Thymus (tissue), 11 donors: ENCODE data around the gene TRIM47. TPM values are rescaled to one million over a fixed set of nuclear protein-coding genes. Genes with fewer than 3 reads are reported as not detected.

Experiments
- DNase-seq, 9 donors: peaks; one replicate each; pipeline ENCODE4 v3.0.0-alpha.2; 2013; ENCODE audit warnings: low spot score in 9 of 9, low read depth in 6 of 9, missing footprints in 1 of 9
- H3K27ac ChIP-seq, 2 donors: one replicate each; pipeline ENCODE4 v1.5.1; 2013; ENCODE audit warnings: control low read depth in 1 of 2, low read depth in 1 of 2, low read length in 1 of 2, mild to moderate bottlenecking in 1 of 2, moderate library complexity in 1 of 2
- H3K27me3 ChIP-seq, 2 donors: one replicate each; pipeline ENCODE4 v1.5.1; 2013; ENCODE audit warnings: low read length in 1 of 2; ENCODE audit not compliant: control insufficient read depth in 2 of 2, insufficient read depth in 1 of 2
- H3K36me3 ChIP-seq, 2 donors: one replicate each; pipeline ENCODE4 v1.5.1; 2013; ENCODE audit warnings: low read length in 1 of 2, mild to moderate bottlenecking in 1 of 2, moderate library complexity in 1 of 2; ENCODE audit not compliant: control insufficient read depth in 2 of 2, insufficient read depth in 2 of 2
- H3K4me1 ChIP-seq, 2 donors: one replicate each; pipeline ENCODE4 v1.5.1; 2013; ENCODE audit warnings: low read length in 2 of 2; ENCODE audit not compliant: control insufficient read depth in 2 of 2, insufficient read depth in 2 of 2
- H3K4me3 ChIP-seq, 2 donors: one replicate each; pipeline ENCODE4 v1.5.1; 2013; ENCODE audit warnings: low read length in 2 of 2, control low read depth in 1 of 2, mild to moderate bottlenecking in 1 of 2
- H3K9me3 ChIP-seq, 2 donors: one replicate each; pipeline ENCODE4 v1.5.1; 2013; ENCODE audit warnings: low read length in 1 of 2, mild to moderate bottlenecking in 1 of 2; ENCODE audit not compliant: control insufficient read depth in 2 of 2, insufficient read depth in 1 of 2
- WGBS: extraction: QIAGEN DNeasy Blood & Tissue Kit; methylation state at CpG from one replicate; pipeline ENCODE4 v1.1.7; 2013; 5-methylcytosine and 5-hydroxymethylcytosine counted together
- polyA plus RNA-seq: library from polyadenylated mRNA; stranded (reverse); fragments of 200-250 nt; gene quantifications from one replicate; pipeline ENCODE4 v1.2.3, GENCODE V29; 2013
- total RNA-seq: library from RNA; stranded (reverse); fragments of 120-200 nt; gene quantifications from one replicate; pipeline ENCODE4 v1.2.4, GENCODE V29; 2013
- donor health status: healthy.

The TRIM47 gene
- total and polyA plus RNA-seq, 2 donors = 12.6 to 22.8 TPM

GRCh38 chr17:75840799-75841164 lies 37.6 kb downstream of the TRIM47 start:
- Histone ChIP-seq H3K9me3 (no peaks in the 10 kb centered on the region), H3K27me3 (no peaks in the 10 kb centered on the region), H3K4me1 (peaks cover 9 to 36% of the 10 kb centered on the region in 2 donors), H3K36me3 (peaks cover 38 to 47% of the 10 kb centered on the region in 2 donors), H3K4me3 (no peak overlapping the region), H3K27ac (no peak overlapping the region)
- no peak for DNase-seq
- 90% methylated on average over 7 of the region's 7 CpGs for WGBS

GRCh38 chr17:75839942-75840798 lies 38.2 kb downstream of the TRIM47 start:
- no peak overlapping the region for H3K27ac ChIP-seq
- DNase-seq = no peak
- no peaks in the 10 kb centered on the region for H3K9me3 ChIP-seq
- no peak overlapping the region for H3K4me3 ChIP-seq
- H3K36me3 ChIP-seq = peaks cover 43 to 52% of the 10 kb centered on the region in 2 donors
- peaks cover 9 to 30% of the 10 kb centered on the region in 2 donors for H3K4me1 ChIP-seq
- WGBS = 97% methylated on average over 36 of the region's 36 CpGs
- no peaks in the 10 kb centered on the region for H3K27me3 ChIP-seq

GRCh38 chr17:75838410-75838809 lies 40.0 kb downstream of the TRIM47 start:
- H3K27me3 ChIP-seq = no peaks in the 10 kb centered on the region
- no peak overlapping the region for H3K4me3 ChIP-seq
- H3K4me1 ChIP-seq = peaks cover 5 to 31% of the 10 kb centered on the region in 2 donors
- peaks cover 58 to 69% of the 10 kb centered on the region in 2 donors for H3K36me3 ChIP-seq
- 97% methylated on average over 15 of the region's 15 CpGs for WGBS
- no peak overlapping the region for H3K27ac ChIP-seq
- H3K9me3 ChIP-seq = no peaks in the 10 kb centered on the region
- DNase-seq = no peak

- H3K9me3 ChIP-seq = no peaks in the 10 kb centered on the region
- peaks cover 58 to 70% of the 10 kb centered on the region in 2 donors for H3K36me3 ChIP-seq
- WGBS = 95% methylated on average over 7 of the region's 7 CpGs
- DNase-seq = no peak
- H3K4me1 ChIP-seq = peaks cover 9 to 31% of the 10 kb centered on the region in 2 donors
- no peak overlapping the region for H3K4me3 ChIP-seq
- no peak overlapping the region for H3K27ac ChIP-seq
- H3K27me3 ChIP-seq = no peaks in the 10 kb centered on the region
Measured at GRCh38 chr17:75837899-75838298, 40.5 kb downstream of the TRIM47 start.

- Histone ChIP-seq H3K36me3 (peaks cover 58 to 66% of the 10 kb centered on the region in 2 donors), H3K9me3 (no peaks in the 10 kb centered on the region), H3K27ac (no peak overlapping the region), H3K4me1 (peaks cover 10 to 32% of the 10 kb centered on the region in 2 donors), H3K4me3 (no peak overlapping the region), H3K27me3 (no peaks in the 10 kb centered on the region)
- 98% methylated on average over 9 of the region's 9 CpGs for WGBS
- DNase-seq = no peak
Measured at GRCh38 chr17:75836605-75837004, 41.8 kb downstream of the TRIM47 start.

- H3K27me3 ChIP-seq = no peaks in the 10 kb centered on the region
- H3K4me3 ChIP-seq = no peak overlapping the region
- WGBS = 97% methylated on average over 9 of the region's 9 CpGs
- DNase-seq = no peak
- peaks cover 62 to 69% of the 10 kb centered on the region in 2 donors for H3K36me3 ChIP-seq
- peaks cover 10 to 32% of the 10 kb centered on the region in 2 donors for H3K4me1 ChIP-seq
- peaks cover 0 to 1% of the 10 kb centered on the region in 2 donors for H3K9me3 ChIP-seq
- no peak overlapping the region for H3K27ac ChIP-seq
Measured at GRCh38 chr17:75835654-75835987, 42.8 kb downstream of the TRIM47 start.

GRCh38 chr17:75834928-75835653 lies 43.3 kb downstream of the TRIM47 start:
- Histone ChIP-seq H3K4me1 (peaks cover 10 to 32% of the 10 kb centered on the region in 2 donors), H3K27ac (no peak overlapping the region), H3K4me3 (no peak overlapping the region), H3K9me3 (peaks cover 0 to 4% of the 10 kb centered on the region in 2 donors), H3K27me3 (no peaks in the 10 kb centered on the region), H3K36me3 (peaks cover 62 to 69% of the 10 kb centered on the region in 2 donors)
- no peak for DNase-seq
- 97% methylated on average over 24 of the region's 24 CpGs for WGBS

- H3K4me1 ChIP-seq = peaks cover 10 to 32% of the 10 kb centered on the region in 2 donors
- H3K9me3 ChIP-seq = peaks cover 0 to 4% of the 10 kb centered on the region in 2 donors
- H3K27ac ChIP-seq = no peak overlapping the region
- no peaks in the 10 kb centered on the region for H3K27me3 ChIP-seq
- H3K4me3 ChIP-seq = no peak overlapping the region
- 96% methylated on average over 25 of the region's 25 CpGs for WGBS
- no peak for DNase-seq
- H3K36me3 ChIP-seq = peaks cover 60 to 69% of the 10 kb centered on the region in 2 donors
Measured at GRCh38 chr17:75834279-75834920, 44.0 kb downstream of the TRIM47 start.
